ENCODE results near the gene CABLES1.

GRCh38 chr18:23113576-23113975, 21.7 kb upstream of the CABLES1 start:
- TF ChIP-seq CTCF (IDR thresholded peaks at IDR 0.05; ENCODE audit: poor library complexity) = no peak
- TF ChIP-seq EZH2 (IDR thresholded peaks at IDR 0.05; ENCODE audit: borderline replicate concordance) = no peak
- TF ChIP-seq EZH2phosphoT487 (IDR thresholded peaks at IDR 0.05; ENCODE audit: low read depth, severe bottlenecking, unreplicated experiment) = no peak
